UCSD-AML1 (cell line): ENCODE measurements around the gene ASXL1.

Source experiments
- DNase-seq: peaks from one replicate; lab custom pipeline; 2025; ENCODE audit not compliant: unreplicated experiment; lab: John Stamatoyannopoulos, UW

Gene ASXL1

DNA sequence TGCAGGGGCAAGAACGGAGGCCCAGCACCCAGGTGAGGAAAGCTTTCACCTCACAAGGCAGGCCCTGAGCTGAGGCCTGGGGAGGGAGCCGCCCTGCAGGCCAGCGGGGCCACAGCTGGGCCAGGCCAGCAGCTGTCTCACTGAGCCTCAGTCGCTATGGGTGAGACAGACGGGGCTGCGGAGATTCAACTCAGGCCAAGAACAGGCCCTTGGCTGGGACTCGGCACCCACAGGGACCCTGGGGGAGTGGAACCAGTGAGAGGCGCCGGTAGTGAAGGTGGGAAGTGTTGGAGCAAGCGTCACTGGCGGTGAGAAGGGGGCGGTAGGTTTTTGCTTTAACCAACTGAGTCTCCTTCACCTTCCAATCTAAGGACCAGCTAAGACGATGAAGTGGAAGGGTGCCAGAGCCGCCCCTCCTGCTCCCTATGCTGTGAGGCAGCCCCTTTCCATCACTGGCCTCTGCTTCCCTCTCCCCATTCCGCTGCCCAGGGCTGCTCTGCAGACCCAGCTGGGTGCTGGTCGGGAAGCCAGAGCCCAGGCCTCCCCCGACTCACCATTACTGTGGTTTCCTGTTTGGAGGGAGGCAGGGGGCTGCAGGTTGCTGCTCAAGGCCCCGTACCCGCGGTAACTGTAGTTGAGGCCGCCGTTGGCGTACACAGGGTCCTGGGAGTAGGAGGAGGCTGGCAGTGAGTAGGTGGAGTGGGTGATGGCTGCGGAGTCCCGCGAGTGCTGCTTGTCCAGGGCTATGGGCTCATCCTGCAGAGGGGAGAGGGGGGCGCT, 93.7 kb downstream of the ASXL1 start:
- DNase-seq: peak; percentile 40

DNA sequence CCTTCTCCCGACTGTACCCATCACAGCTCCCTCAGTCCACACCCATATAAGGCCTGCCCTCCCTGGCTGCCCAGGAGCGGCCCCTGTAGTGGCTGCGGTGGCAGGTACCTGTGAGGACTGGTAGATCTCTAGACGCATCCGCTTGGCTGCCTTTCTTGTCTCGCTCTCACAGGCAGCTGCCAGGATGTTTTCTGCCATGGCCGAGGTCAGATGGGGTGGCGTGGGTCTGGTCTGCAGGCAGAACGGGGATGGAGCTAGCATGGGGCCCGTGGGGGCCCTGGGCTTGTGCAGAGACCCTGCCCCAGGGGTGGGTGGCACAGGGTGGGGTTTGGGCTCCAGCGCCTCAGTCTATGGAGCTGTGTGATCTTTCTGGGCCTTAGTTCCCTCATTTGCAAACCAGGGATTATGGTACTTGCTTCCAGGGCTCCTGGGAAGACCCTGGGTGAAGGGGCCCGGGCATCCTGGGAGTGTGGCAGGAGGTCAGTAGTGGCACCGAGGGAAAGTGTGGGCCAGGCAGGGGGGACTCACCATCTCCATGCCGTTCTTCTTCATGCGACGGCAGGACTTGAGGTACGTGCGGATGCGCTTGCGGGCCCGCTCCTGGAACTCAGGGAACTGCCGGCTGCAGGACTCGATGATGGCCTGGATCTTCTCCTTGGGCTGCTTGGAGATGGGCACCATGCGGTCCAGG, 94.8 kb downstream of the ASXL1 start:
- no peak for DNase-seq

DNA sequence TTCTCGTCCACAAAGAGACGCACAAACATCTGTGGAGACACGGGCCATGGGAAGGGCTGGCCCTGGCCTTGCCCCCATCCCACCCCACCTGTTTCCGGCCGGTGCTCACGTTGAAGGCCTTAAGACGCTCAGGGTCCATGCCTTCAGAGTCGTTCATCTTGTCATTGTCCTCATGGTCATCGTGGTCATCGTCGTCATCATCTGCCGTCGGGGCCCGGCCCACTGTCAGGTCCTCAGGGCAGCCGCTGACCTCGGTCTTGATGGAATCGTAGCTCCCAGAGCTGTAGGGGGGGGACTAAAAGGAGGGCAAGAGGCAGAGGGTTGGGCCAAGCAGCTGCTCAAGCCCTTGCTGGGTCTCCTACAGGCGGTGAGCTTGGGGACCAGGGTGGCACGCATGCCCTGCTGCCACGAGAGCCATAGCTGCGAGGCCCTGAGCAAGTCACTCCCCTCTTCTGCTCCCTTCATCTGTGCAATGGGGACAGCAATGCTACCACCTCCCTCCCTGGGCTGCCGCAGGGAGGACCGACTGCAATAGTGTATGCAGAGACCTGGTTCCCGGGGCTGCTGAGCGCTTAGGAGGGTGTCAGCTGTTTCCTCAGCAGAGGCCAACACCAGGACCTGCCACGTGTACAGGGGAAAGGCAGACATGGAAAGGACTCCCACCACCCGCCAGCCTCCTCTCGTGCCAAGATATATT, 95.5 kb downstream of the ASXL1 start:
- DNase-seq: no peak

DNA sequence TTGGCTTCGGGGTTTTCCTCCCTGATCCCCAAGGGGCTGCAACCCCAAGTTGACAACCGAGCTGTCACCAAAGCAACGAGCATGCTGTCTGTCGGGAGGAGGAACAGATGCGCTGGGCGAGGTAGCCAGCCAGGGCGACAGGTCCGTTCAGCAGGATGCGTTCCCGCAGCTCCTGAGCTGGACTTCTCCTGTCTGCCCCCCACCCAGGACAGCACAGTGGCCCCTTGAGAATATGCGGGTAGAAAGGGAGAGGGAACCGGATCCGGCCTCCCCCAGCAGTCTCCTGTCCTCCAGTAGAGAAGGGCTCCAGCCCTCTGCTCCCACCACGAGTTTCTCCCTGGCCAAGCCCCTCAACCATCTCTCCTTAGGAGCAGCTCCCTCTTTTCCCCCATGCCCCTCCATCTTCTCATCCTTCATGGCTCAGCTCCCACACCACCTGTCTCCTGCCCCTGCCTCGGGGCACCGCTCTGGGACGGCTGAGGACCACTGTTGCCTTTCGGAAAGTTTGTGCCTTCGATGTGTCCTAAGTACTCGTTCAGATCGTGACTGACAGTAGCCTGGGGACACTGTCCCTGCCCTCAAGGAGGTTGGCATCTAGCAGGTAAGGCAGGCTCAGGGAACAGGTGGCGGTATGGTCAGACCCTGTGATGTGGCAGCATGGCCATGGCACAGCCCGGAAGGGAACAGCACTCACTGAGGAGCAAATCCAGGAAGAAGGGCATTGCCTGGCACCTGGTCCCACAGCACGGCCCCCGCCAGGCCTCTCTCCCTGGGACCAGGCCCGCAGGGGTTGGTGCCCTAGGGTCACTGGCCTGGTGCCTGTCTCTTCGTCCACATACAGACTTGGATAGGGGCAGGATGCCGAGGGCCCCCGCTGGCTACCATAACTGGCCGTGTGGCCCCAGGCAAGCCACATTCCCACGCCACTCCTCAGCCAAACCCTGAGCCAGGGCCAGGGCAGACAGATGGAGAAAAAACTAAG, 96.3 kb downstream of the ASXL1 start:
- no peak for DNase-seq

DNA sequence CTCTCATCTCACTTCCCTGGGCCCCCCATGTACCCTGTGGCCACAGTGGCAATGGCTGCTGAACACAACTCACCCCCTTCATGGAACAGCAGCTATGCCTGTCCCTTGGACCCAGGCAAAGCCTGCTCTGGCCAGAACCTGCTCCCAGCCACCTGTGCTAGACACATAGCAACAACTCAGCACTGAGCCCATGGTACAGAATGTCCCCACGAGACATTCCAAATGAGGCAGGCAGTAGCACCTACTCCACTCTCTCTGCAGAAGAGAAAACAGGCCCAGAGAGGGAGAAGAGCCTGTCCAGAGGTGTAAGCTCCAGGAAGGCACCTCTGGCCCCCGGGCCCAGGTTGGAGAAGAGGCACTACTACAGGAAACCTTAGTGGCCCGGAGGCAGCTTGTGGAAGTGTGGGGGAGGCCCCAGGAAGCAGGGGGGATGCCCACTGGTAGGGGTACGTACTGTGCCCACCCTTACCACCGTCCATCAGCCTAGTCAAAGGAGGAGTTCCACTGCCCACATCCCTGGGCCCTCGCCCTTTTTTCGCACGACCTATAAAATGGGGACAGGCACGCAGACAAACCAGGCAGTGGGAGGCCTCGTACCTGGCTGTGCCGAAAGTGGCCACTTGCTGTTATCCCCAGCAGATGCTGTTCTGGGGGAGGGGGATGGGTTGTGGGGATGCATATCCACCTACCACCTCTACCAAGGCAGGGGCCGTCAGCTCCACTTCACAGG, 97.2 kb downstream of the ASXL1 start:
- no peak for DNase-seq

DNA sequence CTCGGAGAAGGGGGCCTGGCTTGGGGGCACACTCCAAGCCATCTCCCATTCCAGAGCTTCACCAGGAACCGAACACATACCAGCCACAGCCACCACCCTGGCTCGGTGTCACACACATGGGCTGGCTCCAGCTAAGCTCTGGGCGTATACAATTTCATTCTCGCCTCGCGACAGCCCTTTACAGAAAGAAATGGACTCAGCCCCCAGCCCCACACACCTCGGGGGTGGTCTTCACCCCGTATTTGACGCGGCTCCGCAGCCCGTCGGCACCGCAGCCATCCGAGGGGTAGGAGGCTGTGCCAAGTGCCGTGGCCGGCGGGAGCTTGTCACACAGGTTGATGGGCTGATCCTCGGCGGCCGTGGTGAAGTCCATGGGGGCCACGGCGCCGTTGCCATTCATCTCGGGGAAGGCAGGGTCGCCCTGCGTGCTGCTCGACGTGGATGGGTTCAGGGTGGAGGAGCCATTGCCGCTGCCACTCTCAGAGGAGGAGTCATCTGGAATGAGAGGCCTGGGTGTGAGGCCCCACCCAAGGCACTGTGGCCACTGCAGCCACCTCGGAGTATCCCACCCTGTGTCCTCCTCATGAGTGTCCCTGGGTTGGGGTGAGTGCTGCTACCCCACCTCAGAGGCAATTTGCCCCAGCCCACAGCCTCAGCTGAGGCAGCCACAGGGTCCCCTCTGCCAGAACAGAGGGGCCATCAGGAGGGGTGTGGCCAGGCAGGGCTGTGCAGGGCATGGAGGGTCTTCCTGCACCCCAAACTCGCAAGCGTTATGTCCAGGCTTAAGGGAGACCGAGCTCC, 98.0 kb downstream of the ASXL1 start:
- DNase-seq: no peak

DNA sequence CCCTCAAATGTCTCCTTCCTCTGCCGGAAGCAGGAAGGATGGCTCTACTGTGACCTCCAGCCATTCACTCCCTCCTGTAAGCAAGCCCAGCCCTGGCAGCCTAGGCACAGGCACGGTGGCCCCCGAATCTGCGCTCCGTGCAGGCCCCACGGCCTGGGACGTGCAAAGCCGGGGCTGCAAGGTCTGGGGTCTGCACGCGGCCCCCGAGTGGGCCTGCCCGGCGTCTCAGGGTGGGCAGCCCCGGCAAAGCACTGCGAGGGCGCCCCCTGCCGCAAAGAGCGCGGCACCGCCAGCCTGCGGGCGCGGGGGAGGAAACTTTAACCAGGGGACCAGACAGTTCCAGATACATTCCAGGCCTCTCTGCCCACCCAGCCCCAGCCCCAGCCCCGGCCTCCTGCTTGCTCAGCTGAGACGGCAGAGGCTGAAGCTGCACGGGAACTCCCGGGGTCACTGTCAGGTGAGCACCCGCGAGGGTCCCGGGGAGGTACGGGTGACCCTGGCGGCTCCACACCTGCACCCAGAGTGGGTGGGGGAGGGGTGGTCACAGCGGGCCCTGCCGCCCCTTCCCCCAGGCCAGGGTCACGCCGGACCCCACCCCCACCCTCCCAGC, 98.8 kb downstream of the ASXL1 start:
- DNase-seq: no peak

DNA sequence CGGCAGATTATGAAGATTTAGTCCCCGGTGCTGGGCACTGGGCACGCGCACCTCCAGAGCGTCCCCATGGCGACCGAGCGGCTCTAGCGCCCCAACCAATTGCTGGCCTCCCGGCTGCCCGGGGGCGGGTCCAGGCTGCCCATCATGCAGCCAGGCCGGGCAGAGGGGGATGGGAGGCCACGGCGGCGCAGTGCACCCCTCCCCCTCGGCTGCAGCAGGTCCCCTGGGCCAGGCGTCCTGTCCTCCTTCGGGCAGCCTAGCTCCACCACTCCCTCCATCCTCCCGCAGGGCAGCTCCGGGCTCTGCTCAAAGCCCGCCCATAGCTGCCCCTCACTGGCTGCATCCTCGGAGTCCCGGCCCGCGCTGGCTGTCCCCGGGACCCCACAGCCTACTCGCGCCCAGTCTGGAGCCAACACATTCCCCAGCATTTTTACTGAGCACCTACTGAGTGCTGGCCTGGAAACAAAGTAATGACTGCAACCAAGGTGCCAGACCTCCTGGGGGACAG, 99.4 kb downstream of the ASXL1 start:
- no peak for DNase-seq

DNA sequence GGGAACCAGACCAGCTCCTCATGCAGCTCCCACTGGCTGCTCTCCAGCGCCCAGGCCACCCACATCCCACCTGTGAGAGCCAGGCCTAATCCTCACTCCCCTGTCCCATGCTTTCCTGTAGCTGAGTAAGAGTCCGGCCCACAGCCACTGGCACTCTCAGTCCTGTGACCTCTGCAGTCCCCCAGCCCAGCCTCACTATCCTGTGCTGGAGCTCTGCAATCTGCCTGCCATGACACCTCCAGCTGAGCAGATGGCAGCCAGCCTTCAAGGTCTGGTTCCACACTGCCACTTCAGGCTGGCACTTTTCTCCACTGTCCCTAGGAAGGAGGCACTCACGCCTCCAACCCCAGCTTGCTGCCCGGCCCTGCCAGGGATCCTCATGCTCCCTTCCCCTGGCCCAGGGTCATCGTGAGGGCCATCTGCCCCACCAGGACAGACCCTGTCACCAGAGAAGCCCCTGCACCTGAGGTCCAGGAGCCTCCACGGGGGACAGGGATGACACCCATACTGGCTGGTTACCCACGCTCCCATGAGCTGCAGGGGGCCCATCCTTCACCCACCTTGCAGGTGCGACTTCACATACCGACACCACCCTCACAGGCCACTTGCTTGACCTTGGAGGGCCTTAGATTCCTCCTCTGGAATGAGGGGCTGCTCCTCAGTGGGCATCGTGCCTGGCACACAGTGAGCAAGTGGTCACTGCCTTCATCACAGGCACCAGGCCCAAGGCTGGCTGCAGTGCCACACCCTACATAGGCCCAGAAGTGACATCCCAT, 100.1 kb downstream of the ASXL1 start:
- no peak for DNase-seq

DNA sequence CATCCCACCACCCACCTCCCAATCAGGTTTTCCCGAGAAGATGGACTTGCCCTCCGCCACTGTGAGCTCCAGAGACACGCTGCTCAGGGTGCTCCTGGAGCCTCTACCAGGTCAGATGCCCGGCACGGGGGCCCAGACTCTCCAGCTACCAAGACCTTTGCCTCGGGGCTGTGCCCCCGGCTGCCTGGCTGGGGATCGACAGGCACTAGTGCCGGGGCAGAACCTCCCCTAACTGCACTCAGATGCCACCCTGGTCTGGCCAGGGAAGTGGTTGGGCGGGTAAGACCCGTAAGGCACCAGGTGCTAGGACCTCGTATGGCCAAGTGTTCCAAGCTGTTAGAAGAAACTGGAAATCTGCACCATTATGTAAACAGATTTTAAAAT, 100.7 kb downstream of the ASXL1 start:
- DNase-seq: no peak

DNA sequence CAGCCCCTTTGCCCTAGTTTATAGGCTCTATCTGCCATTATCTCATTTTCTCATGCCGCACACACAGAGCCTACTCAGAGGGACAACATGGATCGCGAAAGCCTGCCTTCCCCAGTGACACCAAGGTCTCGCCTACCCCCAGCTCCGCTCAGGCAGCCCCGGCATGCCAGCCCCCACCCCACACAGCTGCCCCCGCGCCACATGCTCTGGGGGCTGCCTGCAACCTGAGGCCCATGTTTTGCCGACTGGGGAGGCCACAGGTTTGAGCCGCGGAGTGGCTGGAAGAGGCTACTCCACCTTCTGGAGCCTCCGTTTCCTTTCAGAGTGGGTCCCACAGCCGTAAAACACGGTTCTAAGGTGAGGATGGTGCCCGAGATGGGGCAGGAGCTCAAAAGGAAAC, 102.1 kb downstream of the ASXL1 start:
- no peak for DNase-seq

DNA sequence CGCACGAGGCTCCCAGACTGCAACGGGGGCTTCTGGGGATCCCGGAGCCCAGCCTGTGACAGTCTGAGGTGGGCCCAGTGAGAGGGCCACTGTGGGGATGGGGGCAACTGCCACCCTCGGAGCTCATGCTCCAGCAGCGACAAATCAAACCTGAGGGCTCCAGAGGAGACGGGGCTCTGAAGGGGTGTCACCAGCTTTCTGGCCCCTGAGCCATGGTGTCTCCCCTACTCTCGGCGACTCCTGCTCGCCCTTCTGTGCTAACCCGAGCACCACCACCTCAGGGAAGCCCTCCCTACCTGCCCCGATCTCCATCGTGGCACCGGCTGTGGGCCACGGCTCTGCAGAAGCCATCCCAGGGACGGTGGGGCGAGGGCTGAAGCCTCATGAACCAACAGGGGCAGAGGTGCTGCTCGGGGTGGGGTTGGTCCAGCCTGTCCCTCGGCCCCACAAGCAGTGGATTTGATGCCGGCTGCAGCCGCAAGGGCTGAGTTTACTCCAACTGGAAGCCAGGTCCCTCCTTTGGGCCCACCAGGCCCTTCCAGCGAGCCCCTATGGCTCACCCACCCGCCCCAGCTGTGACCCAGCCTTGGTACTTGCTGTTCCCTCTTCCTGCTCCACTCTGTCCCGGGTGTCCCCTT, 102.7 kb downstream of the ASXL1 start:
- no peak for DNase-seq

DNA sequence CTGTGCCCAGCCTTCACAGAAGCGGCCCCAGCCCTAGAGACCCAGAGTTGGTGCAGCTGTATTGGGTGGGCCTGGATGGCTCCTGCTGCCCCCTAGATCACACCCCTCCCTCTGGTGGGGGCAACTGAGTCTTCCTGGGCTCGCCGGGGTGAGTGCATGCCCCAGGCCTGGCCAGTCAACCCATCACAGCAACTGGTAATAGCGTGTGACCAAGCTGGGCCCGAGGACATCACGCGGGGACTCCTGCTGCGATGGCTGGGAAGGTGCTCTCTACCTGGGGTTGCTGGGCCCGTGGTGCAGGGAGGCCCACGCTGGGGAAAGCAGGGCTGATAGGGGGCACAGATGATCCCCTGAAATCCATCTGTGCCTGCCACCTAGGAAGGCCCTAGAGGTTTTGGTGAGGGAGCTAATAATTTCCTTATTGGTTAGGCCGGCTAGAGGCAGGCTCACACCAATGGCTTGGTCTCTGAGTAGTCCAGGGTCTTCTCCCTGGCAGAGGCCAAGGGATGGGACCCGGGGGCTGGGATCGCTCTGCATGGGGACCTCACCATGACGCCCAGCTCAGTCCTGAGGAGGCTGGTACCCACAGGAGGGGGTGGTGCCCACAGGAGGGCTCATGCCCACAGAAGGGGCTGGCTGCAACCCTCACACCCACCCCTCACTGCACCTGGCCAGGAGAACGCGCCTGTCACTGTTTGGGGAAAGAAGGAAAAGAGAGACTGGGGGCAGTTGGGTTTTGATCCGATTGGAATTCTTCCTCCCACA, 103.9 kb downstream of the ASXL1 start:
- no peak for DNase-seq

DNA sequence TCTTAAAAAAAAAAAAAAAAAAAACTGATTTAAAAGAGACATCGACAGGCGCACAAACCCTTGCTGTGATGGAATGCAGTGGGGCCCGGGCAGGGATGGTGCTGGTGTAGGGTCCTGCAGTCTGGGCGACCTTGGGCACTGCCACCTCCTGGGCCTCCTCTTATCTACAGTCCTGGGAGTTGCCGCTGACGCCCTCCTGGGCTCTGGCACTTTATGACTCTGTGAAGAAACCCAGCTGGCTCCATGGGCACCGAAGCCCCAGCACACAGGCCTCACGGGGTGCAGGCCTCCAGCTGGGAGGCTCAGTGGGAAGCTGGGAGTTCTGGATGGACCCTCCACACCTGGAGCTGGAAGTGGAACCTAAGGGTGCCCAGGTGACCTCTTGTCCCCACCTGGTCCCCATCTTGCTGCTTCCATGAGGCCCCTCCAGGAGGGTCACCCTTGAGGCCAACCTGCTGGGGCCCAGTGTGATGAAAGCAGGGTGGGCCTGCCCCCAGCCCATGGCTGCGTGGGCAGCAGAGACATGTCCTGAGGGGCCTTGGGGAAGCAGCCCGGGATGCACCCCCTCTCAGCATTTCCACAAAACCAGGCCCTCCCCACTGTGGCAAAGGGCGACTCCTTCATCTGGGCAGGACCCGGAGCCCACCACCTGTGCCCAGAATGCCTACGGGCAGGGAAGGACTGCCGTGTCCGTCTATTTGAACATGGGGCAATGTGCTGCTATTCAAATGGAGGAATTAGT, 104.9 kb downstream of the ASXL1 start:
- no peak for DNase-seq

DNA sequence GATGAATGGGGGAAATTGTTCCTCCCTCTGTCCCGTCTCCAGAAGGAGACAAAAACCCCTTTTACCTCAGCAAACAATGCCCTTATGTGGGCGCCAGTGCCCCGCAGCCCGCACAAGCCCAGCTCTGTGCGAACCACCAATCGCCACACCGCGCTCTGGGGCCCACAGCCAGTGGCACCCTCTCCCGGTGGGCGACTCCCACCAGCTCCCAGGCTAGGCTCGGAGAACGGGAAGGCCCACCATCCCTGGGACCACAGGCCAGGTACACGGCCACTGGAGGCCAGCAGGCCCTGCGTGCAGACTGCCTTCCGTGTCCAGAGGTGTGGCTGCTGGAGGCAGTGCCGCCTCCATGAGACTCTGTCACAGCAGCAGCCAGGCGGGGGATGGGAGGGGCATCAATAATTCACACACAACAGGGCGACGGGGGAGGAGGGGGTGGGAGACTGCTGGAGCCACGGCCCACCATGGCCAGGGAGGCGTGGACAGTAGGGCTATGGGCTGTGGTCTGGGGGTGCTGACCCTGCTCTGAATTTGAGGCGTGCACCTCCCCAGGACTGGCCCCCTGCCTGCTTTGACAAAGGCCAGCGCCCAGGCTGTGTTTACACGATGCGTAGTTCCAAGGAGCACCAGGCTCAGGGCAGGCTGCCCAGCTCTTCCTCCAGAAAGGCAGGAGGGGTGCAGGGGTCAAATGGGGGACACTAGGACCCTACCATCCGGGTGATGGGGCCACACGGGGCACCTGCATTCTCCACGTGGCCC, 105.7 kb downstream of the ASXL1 start:
- DNase-seq: no peak
